Gastroesophageal sphincter (tissue), 4 donors: ENCODE data around the gene ZNRF3. TPM values are rescaled to one million over a fixed set of nuclear protein-coding genes. Genes with fewer than 3 reads are reported as not detected.

Source experiments
- ATAC-seq: fragments of 150-250 bp; one replicate; pipeline ENCODE4 v1.9.1; 2016; ENCODE audit warnings: mild to moderate bottlenecking, moderate library complexity
- H3K27ac ChIP-seq, 4 donors: fragments of 200-600 bp; sonication (generic) in 3 of 4; 1 replicate in 3 of 4; 2 replicates in 1 of 4; pipeline ENCODE4 v1.5.1; 2016 to 2019
- H3K27me3 ChIP-seq: fragments of 200-600 bp; sonication (generic); one replicate; pipeline ENCODE4 v1.5.1; 2019
- H3K36me3 ChIP-seq, 2 donors: fragments of 200-600 bp; sonication (generic); one replicate each; pipeline ENCODE4 v1.5.1; 2019; ENCODE audit warnings: control low read depth in 1 of 2
- H3K4me1 ChIP-seq, 3 donors: fragments of 200-600 bp; sonication (generic); 1 replicate in 2 of 3; 2 replicates in 1 of 3; pipeline ENCODE4 v1.5.1; 2016 to 2019; ENCODE audit warnings: control low read depth in 2 of 3
- H3K4me3 ChIP-seq, 2 donors: fragments of 200-600 bp; sonication (generic); one replicate each; pipeline ENCODE4 v1.5.1; 2019; ENCODE audit warnings: mild to moderate bottlenecking in 1 of 2, moderate library complexity in 1 of 2
- H3K9me3 ChIP-seq, 3 donors: fragments of 200-600 bp; sonication (generic); one replicate each; pipeline ENCODE4 v1.5.1; 2017 to 2019; ENCODE audit warnings: control low read depth in 2 of 3
- CTCF ChIP-seq, 4 experiments: fragments of 200-600 bp in 2 of 4; fragments of 450-650 bp in 2 of 4; sonication (generic) in 1 of 4; IDR thresholded peaks; one replicate each; pipeline ENCODE4 v1.5.1; 2017 to 2019; ENCODE audit warnings: antibody characterized with exemption in 4 of 4, mild to moderate bottlenecking in 2 of 4, moderate library complexity in 2 of 4
- EP300 ChIP-seq: sonication (generic); formaldehyde crosslinking; IDR thresholded peaks from one replicate; pipeline ENCODE4 v1.6.1; 2017; ENCODE audit warnings: antibody characterized with exemption, mild to moderate bottlenecking
- POLR2A ChIP-seq, 2 donors: fragments of 450-650 bp; IDR thresholded peaks; one replicate each; pipeline ENCODE4 v1.6.1; 2017; ENCODE audit warnings: antibody characterized with exemption in 2 of 2, mild to moderate bottlenecking in 2 of 2, moderate library complexity in 1 of 2
- POLR2AphosphoS5 ChIP-seq: sonication (generic); formaldehyde crosslinking; IDR thresholded peaks from one replicate; pipeline ENCODE4 v1.6.1; 2017; ENCODE audit warnings: antibody characterized with exemption
- WGBS, 2 donors: methylation state at CpG; one replicate each; pipeline ENCODE4 v1.1.5; 2018; ENCODE audit warnings: low coverage in 1 of 2; 5-methylcytosine and 5-hydroxymethylcytosine counted together
- total RNA-seq, 4 donors: library from RNA; depleted of rRNA; stranded (reverse); fragments of >200 nt; gene quantifications; one replicate each; pipeline ENCODE4 v1.1.0, GENCODE V29; 2016

The ZNRF3 gene
- total RNA-seq, 4 donors from 2014 or later = 14.8 to 27.7 (median 19.8) TPM

- Histone ChIP-seq H3K4me1 (peaks cover 0 to 47% (median 0%) of the 10 kb centered on the region in 3 donors), H3K4me3 (no peak overlapping the region), H3K27ac (no peak overlapping the region), H3K36me3 (no peaks in the 10 kb centered on the region), H3K9me3 (no peaks in the 10 kb centered on the region), H3K27me3 (no peaks in the 10 kb centered on the region)
- ATAC-seq = no peak
- WGBS, 2 donors = 76% methylated on average over 5 of the region's 5 CpGs; no CpG with 5 or more reads in 1 of the 2 donors
- no peak for TF ChIP-seq POLR2A (IDR thresholded peaks at IDR 0.05)
- TF ChIP-seq EP300 = no peak
- no peak for TF ChIP-seq CTCF (IDR thresholded peaks at IDR 0.05)
- TF ChIP-seq POLR2AphosphoS5 = no peak
These were observed 8.9 kb downstream of the ZNRF3 start for GRCh38 chr22:28892175-28892731.

- H3K27ac ChIP-seq = no peak overlapping the region
- H3K27me3 ChIP-seq = no peaks in the 10 kb centered on the region
- ATAC-seq = no peak
- peaks cover 0 to 48% (median 0%) of the 10 kb centered on the region in 3 donors for H3K4me1 ChIP-seq
- H3K4me3 ChIP-seq = no peak overlapping the region
- H3K9me3 ChIP-seq = no peaks in the 10 kb centered on the region
- no peaks in the 10 kb centered on the region for H3K36me3 ChIP-seq
- TF ChIP-seq POLR2A (IDR thresholded peaks at IDR 0.05) (no peak), CTCF (IDR thresholded peaks at IDR 0.05) (no peak), POLR2AphosphoS5 (no peak), EP300 (no peak)
- WGBS, 2 donors = 94 to 100% methylated on average over 1 to 4 of the region's 4 CpGs
These were observed 10.4 kb downstream of the ZNRF3 start for GRCh38 chr22:28893810-28894209.

- Histone ChIP-seq H3K36me3 (no peaks in the 10 kb centered on the region), H3K9me3 (no peaks in the 10 kb centered on the region), H3K27me3 (no peaks in the 10 kb centered on the region), H3K4me3 (no peak overlapping the region), H3K4me1 (peaks cover 0 to 53% (median 0%) of the 10 kb centered on the region in 3 donors), H3K27ac (no peak overlapping the region)
- WGBS, 2 donors = 80 to 100% methylated on average over 1 to 4 of the region's 8 CpGs
- no peak for TF ChIP-seq POLR2AphosphoS5
- TF ChIP-seq POLR2A (IDR thresholded peaks at IDR 0.05) = no peak
- no peak for TF ChIP-seq EP300
- TF ChIP-seq CTCF (IDR thresholded peaks at IDR 0.05) = no peak
- no peak for ATAC-seq
These were observed 11.0 kb downstream of the ZNRF3 start for GRCh38 chr22:28894334-28894733.

DNA sequence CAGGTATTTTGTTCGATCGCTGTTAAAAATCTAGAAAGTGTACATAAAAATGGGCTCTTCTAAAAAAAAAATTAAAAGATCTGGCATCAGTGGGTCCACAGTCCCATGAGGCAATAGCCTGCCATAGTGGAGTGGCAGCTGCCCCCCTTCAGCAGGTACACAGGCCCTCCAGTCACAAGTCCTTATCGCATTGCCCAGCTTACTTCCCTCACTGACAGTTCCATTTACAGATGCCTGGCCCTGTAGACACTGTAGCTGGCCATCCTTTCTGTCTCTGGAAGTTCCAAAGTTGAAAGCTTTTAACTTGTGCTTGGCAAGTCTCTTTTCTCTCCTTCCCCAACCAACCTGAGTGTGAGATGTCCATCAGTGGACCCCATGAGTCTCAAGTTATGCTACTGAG, 11.4 kb downstream of the ZNRF3 start:
- H3K4me3 ChIP-seq = no peak overlapping the region
- 0 to 100% methylated on average over 1 to 3 of the region's 3 CpGs for WGBS, 2 donors
- ATAC-seq = no peak
- no peak overlapping the region for H3K27ac ChIP-seq
- TF ChIP-seq POLR2AphosphoS5 = no peak
- no peak for TF ChIP-seq EP300
- no peak for TF ChIP-seq CTCF (IDR thresholded peaks at IDR 0.05)
- TF ChIP-seq POLR2A (IDR thresholded peaks at IDR 0.05) = no peak
- H3K27me3 ChIP-seq = no peaks in the 10 kb centered on the region
- no peaks in the 10 kb centered on the region for H3K9me3 ChIP-seq
- peaks cover 0 to 57% (median 0%) of the 10 kb centered on the region in 3 donors for H3K4me1 ChIP-seq
- no peaks in the 10 kb centered on the region for H3K36me3 ChIP-seq

- ATAC-seq = no peak
- TF ChIP-seq POLR2A (IDR thresholded peaks at IDR 0.05) (no peak), EP300 (no peak), POLR2AphosphoS5 (no peak), CTCF (IDR thresholded peaks at IDR 0.05) (no peak)
- Histone ChIP-seq H3K27me3 (no peaks in the 10 kb centered on the region), H3K36me3 (no peaks in the 10 kb centered on the region), H3K9me3 (no peaks in the 10 kb centered on the region), H3K27ac (no peak overlapping the region), H3K4me3 (no peak overlapping the region), H3K4me1 (peaks cover 0 to 60% (median 0%) of the 10 kb centered on the region in 3 donors)
- WGBS, 2 donors = 92 to 100% methylated on average over 2 of the region's 2 CpGs
These were observed 13.2 kb downstream of the ZNRF3 start for GRCh38 chr22:28896611-28897010.
